Stromal cell of bone marrow (primary cell): ENCODE data around the gene ASTN2.

Experiments used
- DNase-seq: peaks from one replicate; pipeline ENCODE4 v3.0.0-alpha.2; 2012; ENCODE audit warnings: low read depth

The ASTN2 gene

GRCh38 chr9:117164512-117164911 lies 250.3 kb downstream of the ASTN2 start:
- no peak for DNase-seq

- no peak for DNase-seq
Observed at GRCh38 chr9:117160254-117160653, 254.6 kb downstream of the ASTN2 start.

GRCh38 chr9:117156771-117157535 lies 257.9 kb downstream of the ASTN2 start:
- DNase-seq = no peak

GRCh38 chr9:117156144-117156688 lies 258.6 kb downstream of the ASTN2 start:
- DNase-seq = no peak

DNA sequence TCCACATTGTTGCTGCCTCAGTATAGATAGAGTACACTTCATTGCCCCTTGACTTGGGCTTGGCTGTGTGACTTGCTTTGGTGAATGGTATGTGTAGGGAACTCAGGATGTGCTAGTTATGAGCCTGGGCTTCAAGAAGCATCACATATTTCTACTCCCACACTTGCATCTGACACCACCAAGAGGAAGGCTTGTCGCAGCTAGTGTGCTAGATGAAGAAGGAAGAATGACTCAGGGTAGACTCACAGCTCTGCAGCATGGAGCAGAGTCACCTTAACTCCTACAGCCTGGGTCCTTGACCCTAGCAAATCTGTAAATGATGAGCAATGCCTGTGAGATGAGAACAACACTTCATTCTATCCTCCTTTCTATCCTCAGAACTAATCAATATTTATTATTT lies 261.8 kb downstream of the ASTN2 start:
- DNase-seq = no peak

GRCh38 chr9:117151716-117152115 lies 263.1 kb downstream of the ASTN2 start:
- DNase-seq = no peak

DNA sequence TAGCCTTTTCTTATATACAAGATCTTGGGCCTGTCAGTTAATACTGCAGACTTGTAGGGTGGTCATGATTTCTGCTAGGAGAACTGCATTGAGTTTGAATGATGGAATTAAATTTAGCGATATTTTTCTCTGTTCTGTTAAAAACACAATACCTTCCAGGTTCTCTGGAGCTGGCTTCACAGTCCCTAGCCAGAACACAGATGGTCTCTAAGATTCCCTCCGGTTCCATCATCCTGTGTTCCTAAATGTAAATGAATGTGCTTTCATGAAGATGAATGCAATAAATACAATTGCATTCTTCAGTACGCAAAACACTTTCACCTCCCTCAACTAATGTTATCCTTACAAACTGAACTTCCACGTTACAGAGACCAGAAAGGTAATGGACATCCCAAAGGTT lies 264.9 kb downstream of the ASTN2 start:
- no peak for DNase-seq

GRCh38 chr9:117145811-117146490 lies 268.9 kb downstream of the ASTN2 start:
- no peak for DNase-seq

DNA sequence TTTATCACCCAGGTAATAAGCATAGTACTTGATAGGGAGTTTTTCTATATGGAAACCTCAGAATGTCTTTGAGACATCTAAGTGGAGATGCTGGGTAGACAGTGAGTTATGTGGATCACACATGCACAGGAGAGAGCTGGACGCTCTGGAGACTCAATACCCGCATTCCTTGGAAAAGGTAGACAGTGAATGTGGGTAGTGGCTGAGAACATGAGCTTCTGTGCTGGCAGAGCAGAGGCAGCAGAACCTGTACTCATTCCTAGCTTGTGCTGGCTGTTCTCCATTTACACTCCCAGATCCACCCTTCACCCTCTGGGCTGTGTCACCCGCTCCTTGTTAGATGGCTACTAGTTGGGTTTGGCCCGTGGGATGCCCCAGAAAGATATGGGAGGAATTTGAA lies 269.8 kb downstream of the ASTN2 start:
- DNase-seq = no peak

- no peak for DNase-seq
Observed at GRCh38 chr9:117138231-117138630, 276.6 kb downstream of the ASTN2 start.

- DNase-seq = no peak
Observed at GRCh38 chr9:117136461-117136860, 278.4 kb downstream of the ASTN2 start.

DNA sequence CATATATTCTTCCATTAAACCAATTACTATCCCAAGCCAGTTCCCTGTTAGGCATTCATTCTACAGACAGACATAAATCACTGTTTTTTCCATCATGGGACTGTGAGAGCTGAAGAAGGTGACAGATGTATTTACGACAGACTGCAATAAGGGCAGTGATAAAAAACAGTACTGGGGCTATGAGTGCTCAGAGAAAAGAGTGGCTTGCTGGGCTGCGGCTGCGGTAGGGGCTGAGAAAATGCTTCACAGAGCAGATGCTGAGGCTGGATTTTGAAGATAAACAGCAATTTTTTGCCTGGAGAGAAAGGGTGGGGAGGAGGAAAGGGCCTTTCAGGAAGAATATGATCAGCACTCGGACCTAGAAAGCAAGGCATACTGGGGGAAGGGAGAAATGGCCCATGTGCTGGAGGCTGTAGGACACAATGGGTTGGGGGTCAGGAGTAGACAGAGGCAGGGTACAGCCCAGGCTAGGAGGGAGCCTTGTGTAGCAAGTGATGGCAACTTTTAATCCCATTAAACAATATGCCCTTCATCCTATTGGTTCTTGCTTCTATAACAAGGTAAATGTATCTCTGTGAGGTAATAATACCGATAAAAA lies 279.3 kb downstream of the ASTN2 start:
- DNase-seq = no peak

GRCh38 chr9:117134826-117135500 lies 279.9 kb downstream of the ASTN2 start:
- no peak for DNase-seq

- DNase-seq = no peak
Observed at GRCh38 chr9:117126871-117127270, 288.0 kb downstream of the ASTN2 start.

GRCh38 chr9:117125531-117125930 lies 289.3 kb downstream of the ASTN2 start:
- no peak for DNase-seq

GRCh38 chr9:117123729-117124128 lies 291.1 kb downstream of the ASTN2 start:
- no peak for DNase-seq

- DNase-seq = no peak
Observed at GRCh38 chr9:117122953-117123352, 291.9 kb downstream of the ASTN2 start.

DNA sequence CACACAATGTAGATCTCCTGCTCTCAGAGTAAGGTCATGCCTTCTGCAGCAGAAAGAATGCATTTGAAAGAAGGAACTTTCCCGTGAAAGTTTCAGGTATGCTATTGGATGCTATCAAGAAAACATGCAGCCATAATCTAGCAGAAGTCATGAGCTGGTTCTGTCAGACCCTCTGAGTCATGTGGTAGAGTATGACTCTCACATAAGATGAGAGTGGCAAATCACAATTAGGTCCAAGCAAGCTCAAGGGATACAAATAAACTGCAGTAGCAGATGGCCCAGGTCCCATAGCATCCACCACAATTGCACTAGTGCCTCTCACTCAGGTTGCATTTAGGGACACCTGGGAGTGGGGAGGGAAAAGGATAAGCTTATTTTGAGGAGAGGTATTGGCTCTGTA lies 292.8 kb downstream of the ASTN2 start:
- no peak for DNase-seq

DNA sequence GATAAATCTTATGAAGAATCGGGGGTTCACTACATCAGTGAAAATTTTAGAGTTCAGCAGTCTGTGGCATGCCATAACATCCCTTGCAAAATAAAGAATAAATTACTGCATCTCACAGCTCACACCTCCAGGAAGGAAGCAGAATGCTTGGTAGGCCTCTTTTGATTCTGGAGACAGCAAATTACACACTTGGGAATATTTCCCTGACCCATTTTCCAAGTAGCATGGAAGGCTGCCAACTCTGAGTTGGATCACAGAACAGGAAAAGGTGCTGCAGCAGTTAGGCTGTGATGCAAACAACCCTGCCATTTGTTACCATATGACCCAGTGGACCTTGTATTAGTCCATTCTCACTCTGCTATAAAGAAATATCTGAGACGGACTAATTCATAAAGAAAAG lies 293.5 kb downstream of the ASTN2 start:
- DNase-seq = no peak

DNA sequence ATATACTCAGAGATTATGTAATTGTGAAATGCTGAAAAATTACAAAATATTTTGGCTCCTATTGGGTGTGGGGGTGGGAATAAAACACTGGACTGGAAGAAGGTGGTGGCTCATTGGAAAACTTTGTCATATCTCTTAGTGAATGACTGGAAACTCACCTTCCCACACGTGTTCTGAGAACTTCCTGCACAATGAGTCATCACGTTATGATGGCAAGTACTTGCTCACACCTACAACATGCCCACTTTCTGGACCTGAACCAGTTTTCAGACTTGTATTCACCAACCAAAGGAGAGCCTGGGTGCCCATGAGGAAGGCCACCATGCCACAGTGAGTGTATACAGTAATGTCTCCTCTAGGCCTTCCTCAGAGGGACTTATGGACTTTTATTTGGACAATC lies 294.8 kb downstream of the ASTN2 start:
- DNase-seq = no peak

DNA sequence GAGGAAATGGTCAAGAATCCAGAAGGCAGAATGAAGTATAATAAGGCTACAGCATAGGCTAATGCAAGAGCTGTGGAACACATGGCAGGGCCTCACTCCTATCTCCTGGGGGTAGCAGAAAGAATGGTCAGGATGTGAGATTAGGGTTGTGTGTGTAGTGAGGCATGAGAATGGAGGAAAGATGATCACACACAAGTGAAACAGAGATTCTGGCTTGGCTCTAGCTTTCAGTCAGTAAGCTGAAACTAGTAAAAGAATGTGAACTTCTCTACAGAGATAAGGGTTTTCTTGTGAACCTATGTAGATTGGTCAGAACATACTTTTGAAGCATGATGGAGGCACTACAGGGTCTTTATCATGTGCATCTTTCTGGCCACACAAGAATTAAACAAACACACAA lies 298.8 kb downstream of the ASTN2 start:
- no peak for DNase-seq

DNA sequence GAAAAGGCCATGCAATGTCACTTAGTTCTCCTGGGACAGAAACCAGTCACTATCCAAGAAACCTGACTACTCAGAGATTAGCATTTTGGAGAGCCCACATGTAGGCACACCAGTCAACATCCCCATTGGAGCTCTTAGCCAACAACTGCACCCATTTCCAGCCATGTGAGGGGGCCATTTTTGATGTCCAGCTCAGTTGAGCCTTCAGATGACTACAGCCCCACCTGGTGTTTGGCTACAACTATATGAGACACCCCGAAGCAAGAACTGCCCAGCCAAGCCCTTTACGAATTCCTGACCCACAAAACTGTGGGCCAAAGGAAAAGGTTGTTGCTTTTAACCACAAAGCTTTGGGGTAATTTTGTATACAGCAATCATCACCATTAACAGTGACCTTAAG lies 300.1 kb downstream of the ASTN2 start:
- no peak for DNase-seq
